HepG2 (cell line): Measurements from ENCODE around the gene ZNF697.

ENCODE experiments used
- CTCF ChIP-seq: sonication (generic); formaldehyde crosslinking; IDR thresholded peaks from 2 replicates; pipeline ENCODE4 v1.5.0; 2020; ENCODE audit warnings: mild to moderate bottlenecking, missing genetic modification reagents, moderate library complexity
- ELK4 ChIP-seq: sonication (generic); formaldehyde crosslinking; IDR thresholded peaks from 2 replicates; pipeline ENCODE4 v1.9.0; 2021; ENCODE audit warnings: missing genetic modification reagents, borderline replicate concordance
- HDAC2 ChIP-seq: sonication (generic); formaldehyde crosslinking; IDR thresholded peaks from 2 replicates; pipeline ENCODE4 v1.4.0; 2020; ENCODE audit warnings: missing genetic modification reagents
- IKZF5 ChIP-seq: IDR thresholded peaks from 2 replicates; pipeline ENCODE4 v1.6.1; 2018; ENCODE audit warnings: missing genetic modification reagents, mild to moderate bottlenecking, missing compliant biosample characterization
- MXI1 ChIP-seq: IDR thresholded peaks from 3 replicates; pipeline ENCODE4 v1.6.1; 2012; ENCODE audit warnings: low read depth, low read length, inconsistent platforms, borderline replicate concordance
- SETDB1 ChIP-seq: sonication (generic); formaldehyde crosslinking; IDR thresholded peaks from 2 replicates; pipeline ENCODE4 v1.5.1; 2020; ENCODE audit warnings: missing genetic modification reagents, mild to moderate bottlenecking, borderline replicate concordance
- TCF7 ChIP-seq: sonication (generic); IDR thresholded peaks from 2 replicates; pipeline ENCODE4 v1.6.1; 2016; ENCODE audit warnings: antibody characterized with exemption, low read depth
- ZBTB7A ChIP-seq: sonication (generic); formaldehyde crosslinking; IDR thresholded peaks from 2 replicates; pipeline ENCODE4 v1.8.0; 2022; ENCODE audit warnings: mild to moderate bottlenecking, missing genetic modification reagents
- ZBTB8A ChIP-seq: sonication (generic); formaldehyde crosslinking; IDR thresholded peaks from 2 replicates; pipeline ENCODE4 v1.4.0; 2020; ENCODE audit warnings: mild to moderate bottlenecking, low read depth, missing genetic modification reagents, borderline replicate concordance
- ZIK1 ChIP-seq: sonication (generic); formaldehyde crosslinking; IDR thresholded peaks from 2 replicates; pipeline ENCODE4 v1.5.0; 2020; ENCODE audit warnings: mild to moderate bottlenecking, low read depth, missing genetic modification reagents, borderline replicate concordance
- ZKSCAN5 ChIP-seq: sonication (generic); formaldehyde crosslinking; IDR thresholded peaks from 2 replicates; pipeline ENCODE4 v1.5.1; 2020; ENCODE audit warnings: mild to moderate bottlenecking, missing genetic modification reagents
- ZNF18 ChIP-seq: sonication (generic); formaldehyde crosslinking; IDR thresholded peaks from 2 replicates; pipeline ENCODE4 v1.8.0; 2022; ENCODE audit warnings: mild to moderate bottlenecking, missing genetic modification reagents; ENCODE audit not compliant: insufficient replicate concordance

GRCh38 chr1:119681560-119681959 is 33.5 kb upstream of the ZNF697 start:
- TF ChIP-seq ZBTB8A (CRISPR knock-in tag) (no peak), IKZF5 (CRISPR knock-in tag) (no peak), ZBTB7A (CRISPR knock-in tag) (no peak), ZIK1 (CRISPR knock-in tag) (no peak), ZNF18 (CRISPR knock-in tag) (no peak), ELK4 (CRISPR knock-in tag) (no peak), CTCF (CRISPR knock-in tag) (no peak), ZKSCAN5 (CRISPR knock-in tag) (no peak), TCF7 (no peak), SETDB1 (CRISPR knock-in tag) (no peak), MXI1 (no peak), HDAC2 (no peak)
